Endodermal cell (in vitro differentiated cells): ENCODE data around the gene C3orf20. TPM values are rescaled to one million over a fixed set of nuclear protein-coding genes. Genes with fewer than 3 reads are reported as not detected.
A peak's percentile ranks its signal among the peaks of the same experiment; 100 is the strongest.

Experiments used
- DNase-seq: peaks from one replicate; pipeline ENCODE4 v3.0.0-alpha.2; 2017
- H3K27ac ChIP-seq: 2 replicates; pipeline ENCODE4 v1.5.1; 2013; ENCODE audit warnings: mild to moderate bottlenecking, low read depth, low read length, moderate library complexity
- H3K27me3 ChIP-seq: 2 replicates; pipeline ENCODE4 v1.6.1; 2013; ENCODE audit warnings: mild to moderate bottlenecking, low read length, moderate library complexity; ENCODE audit not compliant: insufficient read depth, control insufficient read depth, poor library complexity, severe bottlenecking
- H3K36me3 ChIP-seq: 2 replicates; pipeline ENCODE4 v1.7.0; 2013; ENCODE audit warnings: mild to moderate bottlenecking, low read length, moderate library complexity; ENCODE audit not compliant: control insufficient read depth, insufficient read depth
- H3K4me1 ChIP-seq: one replicate; pipeline ENCODE4 v1.7.0; 2013; ENCODE audit warnings: low read length; ENCODE audit not compliant: control insufficient read depth, insufficient read depth
- H3K4me3 ChIP-seq: 2 replicates; pipeline ENCODE4 v1.5.1; 2013; ENCODE audit warnings: mild to moderate bottlenecking, low read length, moderate library complexity
- H3K9ac ChIP-seq: 2 replicates; pipeline ENCODE4 v1.6.1; 2013; ENCODE audit warnings: mild to moderate bottlenecking, low read length, moderate library complexity; ENCODE audit not compliant: poor library complexity, severe bottlenecking; ENCODE audit errors: extremely low read depth
- H3K9me3 ChIP-seq: 2 replicates; pipeline ENCODE4 v1.6.1; 2013; ENCODE audit warnings: mild to moderate bottlenecking, low read length, moderate library complexity; ENCODE audit not compliant: control insufficient read depth
- H3K27ac Mint-ChIP-seq: 2 replicates; pipeline ENCODE4 v1.8.0; 2020; ENCODE audit warnings: mixed read lengths
- H3K27me3 Mint-ChIP-seq: 2 replicates; pipeline ENCODE4 v1.8.0; 2021; ENCODE audit warnings: mild to moderate bottlenecking, mixed read lengths; ENCODE audit not compliant: insufficient read depth
- H3K36me3 Mint-ChIP-seq: 2 replicates; pipeline ENCODE4 v1.8.0; 2020; ENCODE audit warnings: low read depth, mixed read lengths
- H3K4me1 Mint-ChIP-seq: 2 replicates; pipeline ENCODE4 v1.8.0; 2020; ENCODE audit warnings: mixed read lengths
- H3K4me3 Mint-ChIP-seq: 2 replicates; pipeline ENCODE4 v1.8.0; 2020; ENCODE audit warnings: mild to moderate bottlenecking, moderate library complexity, mixed read lengths
- H3K9me3 Mint-ChIP-seq: 2 replicates; pipeline ENCODE4 v1.8.0; 2020; ENCODE audit warnings: mild to moderate bottlenecking, mixed read lengths
- CTCF ChIP-seq: fragments of 200-600 bp; sonication (generic); conservative IDR thresholded peaks from 2 replicates; pipeline ENCODE4 v1.5.0; 2021; ENCODE audit warnings: antibody characterized with exemption, mild to moderate bottlenecking
- WGBS, 2 experiments: methylation state at CpG; one replicate each; pipeline versions ENCODE4 v1.1.5 to v1.1.7; 2013; ENCODE audit warnings: missing lambda C conversion rate in 2 of 2, mixed read lengths in 1 of 2; ENCODE audit not compliant: insufficient coverage in 1 of 2, insufficient read length in 1 of 2; 5-methylcytosine and 5-hydroxymethylcytosine counted together
- total RNA-seq, 2 donors: library from RNA; stranded (reverse); fragmentation: NEBNext Ultra II Directional in 1 of 2; extraction: Animal tissue kit (Norgen Biotek cat#: 25700) in 1 of 2; gene quantifications; 2 replicates in 1 of 2; 3 replicates in 1 of 2; pipeline ENCODE4 v1.2.1, GENCODE V29; 2021

The C3orf20 gene
- total RNA-seq, 2 donors from 2014 or later = not detected

- H3K36me3 Mint-ChIP-seq = no peaks in the 10 kb centered on the region
- Histone ChIP-seq H3K4me1 (no peaks in the 10 kb centered on the region), H3K9me3 (peaks cover 1% of the 10 kb centered on the region), H3K27ac (no peak overlapping the region), H3K27me3 (no peaks in the 10 kb centered on the region), H3K36me3 (no peaks in the 10 kb centered on the region), H3K9ac (no peak overlapping the region), H3K4me3 (no peak overlapping the region)
- no peaks in the 10 kb centered on the region for H3K4me1 Mint-ChIP-seq
- no peaks in the 10 kb centered on the region for H3K27me3 Mint-ChIP-seq
- no peak overlapping the region for H3K4me3 Mint-ChIP-seq
- H3K9me3 Mint-ChIP-seq = peaks cover 4% of the 10 kb centered on the region
- WGBS, 2 experiments = 93% methylated on average over 5 to 6 of the region's 6 CpGs
- DNase-seq = peak; percentile 47
- no peak overlapping the region for H3K27ac Mint-ChIP-seq
- TF ChIP-seq CTCF = no peak
Measured at GRCh38 chr3:14773691-14774128, 98.8 kb downstream of the C3orf20 start.

GRCh38 chr3:14774431-14774830 lies 99.5 kb downstream of the C3orf20 start:
- no peaks in the 10 kb centered on the region for H3K36me3 Mint-ChIP-seq
- Histone ChIP-seq H3K9ac (no peak overlapping the region), H3K9me3 (peaks cover 8% of the 10 kb centered on the region), H3K36me3 (no peaks in the 10 kb centered on the region), H3K27ac (no peak overlapping the region), H3K27me3 (no peaks in the 10 kb centered on the region), H3K4me1 (no peaks in the 10 kb centered on the region), H3K4me3 (no peak overlapping the region)
- H3K9me3 Mint-ChIP-seq = peaks cover 9% of the 10 kb centered on the region
- DNase-seq = peak; percentile 56
- H3K27me3 Mint-ChIP-seq = no peaks in the 10 kb centered on the region
- peak; percentile 38 for TF ChIP-seq CTCF
- H3K4me1 Mint-ChIP-seq = no peaks in the 10 kb centered on the region
- no peak overlapping the region for H3K27ac Mint-ChIP-seq
- 90 to 91% methylated on average over 8 to 12 of the region's 12 CpGs for WGBS, 2 experiments
- no peak overlapping the region for H3K4me3 Mint-ChIP-seq

GRCh38 chr3:14775011-14775410 lies 100.1 kb downstream of the C3orf20 start:
- Mint-ChIP-seq H3K27ac (no peak overlapping the region), H3K9me3 (peaks cover 9% of the 10 kb centered on the region), H3K27me3 (no peaks in the 10 kb centered on the region), H3K4me1 (no peaks in the 10 kb centered on the region), H3K4me3 (no peak overlapping the region), H3K36me3 (no peaks in the 10 kb centered on the region)
- Histone ChIP-seq H3K36me3 (no peaks in the 10 kb centered on the region), H3K9me3 (peaks cover 8% of the 10 kb centered on the region), H3K4me3 (no peak overlapping the region), H3K4me1 (no peaks in the 10 kb centered on the region), H3K27me3 (no peaks in the 10 kb centered on the region), H3K9ac (no peak overlapping the region), H3K27ac (no peak overlapping the region)
- 91 to 95% methylated on average over 5 to 7 of the region's 7 CpGs for WGBS, 2 experiments
- TF ChIP-seq CTCF = no peak
- DNase-seq = peak; percentile 22
